HK-2 (cell line): Measurements from ENCODE around the gene GAGE12G.
"Not testable (repeated sequence)": the region's sequence is repeated elsewhere in the genome, so short reads cannot be mapped to it uniquely, and the experiment has no call there.

Source experiments
- DNase-seq: peaks from one replicate; pipeline ENCODE4 v3.0.0-alpha.2; 2018; ENCODE audit not compliant: unreplicated experiment

GAGE12G gene, protein sequence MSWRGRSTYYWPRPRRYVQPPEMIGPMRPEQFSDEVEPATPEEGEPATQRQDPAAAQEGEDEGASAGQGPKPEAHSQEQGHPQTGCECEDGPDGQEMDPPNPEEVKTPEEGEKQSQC

GRCh38 chrX:49570100-49570499 lies at the start of gene GAGE12G:
Gene GAGE12G (plus strand): TSS chrX:49570400. CDS start chrX:49571555, 1,155 bp downstream.
- not testable (repeated sequence) for DNase-seq

GRCh38 chrX:49531877-49532276 lies 38.3 kb upstream of the GAGE12G start, which contains the start of gene GAGE12C:
Gene GAGE12C (plus strand): TSS chrX:49532177. CDS start chrX:49533332, 1,155 bp downstream.
- DNase-seq, result not testable (repeated sequence)

DNA sequence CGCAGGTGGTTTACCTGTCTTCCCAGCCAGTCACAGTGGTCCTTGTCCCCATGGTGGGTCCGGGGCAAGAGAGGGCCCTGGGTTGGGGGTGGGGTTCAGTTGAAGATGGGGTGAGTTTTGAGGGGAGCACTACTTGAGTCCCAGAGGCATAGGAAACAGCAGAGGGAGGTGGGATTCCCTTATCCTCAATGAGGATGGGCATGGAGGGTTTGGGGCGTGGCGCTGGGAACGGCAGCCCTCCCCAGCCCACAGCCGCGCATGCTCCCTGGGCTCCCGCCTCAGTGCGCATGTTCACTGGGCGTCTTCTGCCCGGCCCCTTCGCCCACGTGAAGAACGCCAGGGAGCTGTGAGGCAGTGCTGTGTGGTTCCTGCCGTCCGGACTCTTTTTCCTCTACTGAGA lies 28.8 kb upstream of the GAGE12G start, which contains the start of gene GAGE12D:
Gene GAGE12D, plus strand, starts transcription at position 301 of the 400 bp plus-strand sequence. CDS start 1,155 bp downstream, outside the sequence.
- DNase-seq, result not testable (repeated sequence)

GRCh38 chrX:49550989-49551388 lies 19.2 kb upstream of the GAGE12G start, which contains the start of gene GAGE12E:
Gene GAGE12E (plus strand): TSS chrX:49551289. CDS start chrX:49552444, 1,155 bp downstream.
- DNase-seq, result not testable (repeated sequence)

GRCh38 chrX:49560542-49560941 lies 9.7 kb upstream of the GAGE12G start, which contains the start of gene GAGE12F:
Gene GAGE12F (plus strand): TSS chrX:49560842. CDS start chrX:49561997, 1,155 bp downstream.
- not testable (repeated sequence) for DNase-seq

DNA sequence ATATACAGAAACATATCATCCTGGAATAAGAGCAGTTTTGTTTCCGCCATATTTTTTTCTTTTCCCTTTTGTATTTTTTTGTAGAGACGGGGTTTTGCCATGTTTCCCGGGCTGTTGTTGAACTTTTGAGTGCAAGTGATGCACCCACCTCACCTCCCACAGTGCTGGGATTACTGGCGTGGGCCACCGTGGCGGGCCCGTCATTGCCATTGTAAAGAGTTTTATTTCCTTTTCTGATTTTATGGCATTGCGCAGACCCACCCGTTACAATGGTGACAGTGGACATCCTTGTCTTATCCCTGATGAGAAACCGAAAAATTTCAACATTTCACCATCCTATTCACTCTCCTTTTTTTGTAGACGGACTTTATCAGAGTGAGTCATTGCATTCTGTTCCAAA lies 1.5 kb upstream of the GAGE12G start:
- DNase-seq, result not testable (repeated sequence)

GRCh38 chrX:49569152-49569551 lies 1.0 kb upstream of the GAGE12G start:
- not testable (repeated sequence) for DNase-seq

- not testable (repeated sequence) for DNase-seq
These were observed 9.4 kb downstream of the GAGE12G start, which contains the start of gene GAGE12H for GRCh38 chrX:49579649-49580048. Gene GAGE12H (plus strand): TSS chrX:49579949. CDS start chrX:49581104, 1,155 bp downstream.

- DNase-seq, result not testable (repeated sequence)
These were observed 19.0 kb downstream of the GAGE12G start, which contains the start of gene GAGE2A for GRCh38 chrX:49589196-49589595. Gene GAGE2A (plus strand): TSS chrX:49589496. CDS start chrX:49590651, 1,155 bp downstream.

GRCh38 chrX:49589769-49590478 lies 19.7 kb downstream of the GAGE12G start:
- not testable (repeated sequence) for DNase-seq

DNA sequence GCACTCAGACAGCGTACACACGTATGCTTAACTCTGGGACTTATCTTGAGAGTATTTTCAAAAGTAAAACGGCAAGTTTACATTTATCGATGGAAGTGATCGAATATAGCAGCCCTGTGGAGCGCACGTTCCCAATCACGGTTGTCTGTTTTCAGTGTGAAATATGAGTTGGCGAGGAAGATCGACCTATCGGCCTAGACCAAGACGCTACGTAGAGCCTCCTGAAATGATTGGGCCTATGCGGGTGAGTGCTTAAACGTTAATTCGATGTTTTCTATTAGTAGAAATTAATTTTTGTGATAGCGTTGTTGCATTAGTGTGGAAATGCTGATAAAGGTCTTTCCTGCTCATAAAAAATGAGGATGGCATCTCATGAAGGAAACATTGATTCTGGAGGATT lies 20.3 kb downstream of the GAGE12G start:
- not testable (repeated sequence) for DNase-seq

DNA sequence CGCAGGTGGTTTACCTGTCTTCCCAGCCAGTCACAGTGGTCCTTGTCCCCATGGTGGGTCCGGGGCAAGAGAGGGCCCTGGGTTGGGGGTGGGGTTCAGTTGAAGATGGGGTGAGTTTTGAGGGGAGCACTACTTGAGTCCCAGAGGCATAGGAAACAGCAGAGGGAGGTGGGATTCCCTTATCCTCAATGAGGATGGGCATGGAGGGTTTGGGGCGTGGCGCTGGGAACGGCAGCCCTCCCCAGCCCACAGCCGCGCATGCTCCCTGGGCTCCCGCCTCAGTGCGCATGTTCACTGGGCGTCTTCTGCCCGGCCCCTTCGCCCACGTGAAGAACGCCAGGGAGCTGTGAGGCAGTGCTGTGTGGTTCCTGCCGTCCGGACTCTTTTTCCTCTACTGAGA lies 28.5 kb downstream of the GAGE12G start, which contains the start of gene GAGE1:
Gene GAGE1, plus strand, starts transcription at position 301 of the 400 bp plus-strand sequence. CDS start 1,155 bp downstream, outside the sequence.
- DNase-seq, result not testable (repeated sequence)

- DNase-seq, result no peak
These were observed 40.6 kb downstream of the GAGE12G start for GRCh38 chrX:49610718-49611310.

DNA sequence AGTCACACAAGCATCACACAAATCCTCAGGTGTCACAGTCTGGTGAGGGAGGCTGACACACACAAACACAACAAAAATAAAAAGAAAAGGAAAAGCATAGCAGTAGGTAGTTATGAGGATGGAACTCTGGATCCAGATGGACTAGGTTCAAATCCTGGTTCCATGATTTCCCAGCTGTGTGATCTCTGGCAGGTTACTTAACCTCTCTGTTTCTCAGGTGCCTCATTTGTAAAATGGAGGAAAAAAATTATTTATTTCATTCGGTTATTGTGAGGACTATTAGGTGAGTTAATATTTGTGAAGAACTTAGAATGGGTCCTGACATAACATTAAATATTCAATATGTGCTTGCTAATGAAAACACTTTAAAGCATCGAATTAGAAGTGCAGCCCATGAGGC lies 48.4 kb downstream of the GAGE12G start:
- no peak for DNase-seq
